ENCODE measurements around the gene ABLIM1. TPM values are rescaled to one million over a fixed set of nuclear protein-coding genes. Genes with fewer than 3 reads are reported as not detected.

Gene ABLIM1
- total RNA-seq, 1 experiment from 2014 or later, result 62.1 TPM

DNA sequence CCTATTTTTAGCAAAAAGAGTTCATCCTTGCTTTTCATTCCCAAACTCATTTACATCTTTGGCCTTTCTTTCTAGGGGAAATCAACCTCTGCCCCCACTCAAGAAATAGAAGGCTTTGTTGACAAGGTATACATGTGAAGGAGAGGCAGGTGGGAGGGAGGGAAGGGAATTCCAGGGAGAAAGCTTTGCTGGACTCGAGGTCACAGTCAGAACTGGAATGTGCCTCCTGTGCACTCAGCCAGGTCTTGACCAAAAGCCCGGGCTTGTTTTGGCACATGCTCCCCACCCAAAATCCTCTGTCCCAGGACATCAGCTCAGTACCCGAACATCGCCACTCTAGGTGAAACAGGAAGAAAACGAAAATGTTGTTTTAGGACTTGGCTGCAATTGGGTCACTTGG lies 61.3 kb downstream of the ABLIM1 start (continued):
- TF ChIP-seq, protein P1, sequence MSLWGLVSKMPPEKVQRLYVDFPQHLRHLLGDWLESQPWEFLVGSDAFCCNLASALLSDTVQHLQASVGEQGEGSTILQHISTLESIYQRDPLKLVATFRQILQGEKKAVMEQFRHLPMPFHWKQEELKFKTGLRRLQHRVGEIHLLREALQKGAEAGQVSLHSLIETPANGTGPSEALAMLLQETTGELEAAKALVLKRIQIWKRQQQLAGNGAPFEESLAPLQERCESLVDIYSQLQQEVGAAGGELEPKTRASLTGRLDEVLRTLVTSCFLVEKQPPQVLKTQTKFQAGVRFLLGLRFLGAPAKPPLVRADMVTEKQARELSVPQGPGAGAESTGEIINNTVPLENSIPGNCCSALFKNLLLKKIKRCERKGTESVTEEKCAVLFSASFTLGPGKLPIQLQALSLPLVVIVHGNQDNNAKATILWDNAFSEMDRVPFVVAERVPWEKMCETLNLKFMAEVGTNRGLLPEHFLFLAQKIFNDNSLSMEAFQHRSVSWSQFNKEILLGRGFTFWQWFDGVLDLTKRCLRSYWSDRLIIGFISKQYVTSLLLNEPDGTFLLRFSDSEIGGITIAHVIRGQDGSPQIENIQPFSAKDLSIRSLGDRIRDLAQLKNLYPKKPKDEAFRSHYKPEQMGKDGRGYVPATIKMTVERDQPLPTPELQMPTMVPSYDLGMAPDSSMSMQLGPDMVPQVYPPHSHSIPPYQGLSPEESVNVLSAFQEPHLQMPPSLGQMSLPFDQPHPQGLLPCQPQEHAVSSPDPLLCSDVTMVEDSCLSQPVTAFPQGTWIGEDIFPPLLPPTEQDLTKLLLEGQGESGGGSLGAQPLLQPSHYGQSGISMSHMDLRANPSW (CRISPR knock-in tag; conservative IDR thresholded peaks at IDR 0.05; ENCODE audit: low read depth), result no peak
- TF ChIP-seq NR3C1 (CRISPR knock-in tag; conservative IDR thresholded peaks at IDR 0.05; ENCODE audit: low read depth), result no peak
- TF ChIP-seq, protein P2, sequence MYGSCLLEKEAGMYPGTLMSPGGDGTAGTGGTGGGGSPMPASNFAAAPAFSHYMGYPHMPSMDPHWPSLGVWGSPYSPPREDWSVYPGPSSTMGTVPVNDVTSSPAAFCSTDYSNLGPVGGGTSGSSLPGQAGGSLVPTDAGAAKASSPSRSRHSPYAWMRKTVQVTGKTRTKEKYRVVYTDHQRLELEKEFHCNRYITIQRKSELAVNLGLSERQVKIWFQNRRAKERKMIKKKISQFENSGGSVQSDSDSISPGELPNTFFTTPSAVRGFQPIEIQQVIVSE (CRISPR knock-in tag; IDR thresholded peaks at IDR 0.05; ENCODE audit: borderline replicate concordance), result no peak
- no peak for TF ChIP-seq ZNF416 (CRISPR knock-in tag; IDR thresholded peaks at IDR 0.05)
- no peak for TF ChIP-seq TCF7 (CRISPR knock-in tag; IDR thresholded peaks at IDR 0.05; ENCODE audit: low read depth)
- no peak for TF ChIP-seq MYBL2 (CRISPR knock-in tag; IDR thresholded peaks at IDR 0.05)
- TF ChIP-seq NFE2L1 (CRISPR knock-in tag; IDR thresholded peaks at IDR 0.05), result no peak
- TF ChIP-seq HMGA2 (CRISPR knock-in tag; IDR thresholded peaks at IDR 0.05), result no peak
- TF ChIP-seq, protein P3, sequence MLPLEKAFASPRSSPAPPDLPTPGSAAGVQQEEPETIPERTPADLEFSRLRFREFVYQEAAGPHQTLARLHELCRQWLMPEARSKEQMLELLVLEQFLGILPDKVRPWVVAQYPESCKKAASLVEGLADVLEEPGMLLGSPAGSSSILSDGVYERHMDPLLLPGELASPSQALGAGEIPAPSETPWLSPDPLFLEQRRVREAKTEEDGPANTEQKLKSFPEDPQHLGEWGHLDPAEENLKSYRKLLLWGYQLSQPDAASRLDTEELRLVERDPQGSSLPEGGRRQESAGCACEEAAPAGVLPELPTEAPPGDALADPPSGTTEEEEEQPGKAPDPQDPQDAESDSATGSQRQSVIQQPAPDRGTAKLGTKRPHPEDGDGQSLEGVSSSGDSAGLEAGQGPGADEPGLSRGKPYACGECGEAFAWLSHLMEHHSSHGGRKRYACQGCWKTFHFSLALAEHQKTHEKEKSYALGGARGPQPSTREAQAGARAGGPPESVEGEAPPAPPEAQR (CRISPR knock-in tag; IDR thresholded peaks at IDR 0.05), result no peak

DNA sequence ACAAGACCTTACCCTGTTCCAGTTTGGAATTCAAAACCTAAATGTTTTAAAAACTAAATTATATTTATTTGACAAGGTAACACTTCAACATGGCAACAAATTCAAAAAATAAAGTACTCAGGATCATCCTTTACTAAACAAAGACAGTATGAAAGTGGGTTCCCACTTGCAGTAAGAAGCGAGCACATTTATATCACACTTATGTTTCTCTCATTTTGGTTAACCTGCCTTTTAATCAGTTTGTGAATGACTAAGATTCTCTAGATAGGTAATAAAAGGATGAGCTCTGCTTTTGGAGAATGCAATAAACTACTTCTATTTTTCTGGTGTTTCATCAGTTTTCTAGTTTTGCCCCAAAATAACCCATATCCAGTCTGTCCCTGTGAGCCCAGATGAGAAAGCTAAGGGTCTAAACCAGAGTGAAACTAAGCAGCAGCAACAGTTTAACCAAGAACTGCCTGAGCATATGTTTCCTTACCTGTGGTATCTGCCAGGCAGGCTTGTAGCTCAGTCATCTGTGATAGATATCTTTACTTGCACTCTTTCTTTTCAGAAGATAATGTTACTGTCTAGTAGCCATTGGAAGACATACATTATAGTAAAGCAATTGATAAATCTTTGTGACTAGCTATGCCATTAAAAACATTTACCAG lies 64.1 kb downstream of the ABLIM1 start:
- H3K27ac Mint-ChIP-seq, result no peak overlapping the region
- TF ChIP-seq OVOL2 (CRISPR knock-in tag; IDR thresholded peaks at IDR 0.05; ENCODE audit: borderline replicate concordance), result no peak
- TF ChIP-seq, protein P4, sequence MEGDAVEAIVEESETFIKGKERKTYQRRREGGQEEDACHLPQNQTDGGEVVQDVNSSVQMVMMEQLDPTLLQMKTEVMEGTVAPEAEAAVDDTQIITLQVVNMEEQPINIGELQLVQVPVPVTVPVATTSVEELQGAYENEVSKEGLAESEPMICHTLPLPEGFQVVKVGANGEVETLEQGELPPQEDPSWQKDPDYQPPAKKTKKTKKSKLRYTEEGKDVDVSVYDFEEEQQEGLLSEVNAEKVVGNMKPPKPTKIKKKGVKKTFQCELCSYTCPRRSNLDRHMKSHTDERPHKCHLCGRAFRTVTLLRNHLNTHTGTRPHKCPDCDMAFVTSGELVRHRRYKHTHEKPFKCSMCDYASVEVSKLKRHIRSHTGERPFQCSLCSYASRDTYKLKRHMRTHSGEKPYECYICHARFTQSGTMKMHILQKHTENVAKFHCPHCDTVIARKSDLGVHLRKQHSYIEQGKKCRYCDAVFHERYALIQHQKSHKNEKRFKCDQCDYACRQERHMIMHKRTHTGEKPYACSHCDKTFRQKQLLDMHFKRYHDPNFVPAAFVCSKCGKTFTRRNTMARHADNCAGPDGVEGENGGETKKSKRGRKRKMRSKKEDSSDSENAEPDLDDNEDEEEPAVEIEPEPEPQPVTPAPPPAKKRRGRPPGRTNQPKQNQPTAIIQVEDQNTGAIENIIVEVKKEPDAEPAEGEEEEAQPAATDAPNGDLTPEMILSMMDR (IDR thresholded peaks at IDR 0.05), result no peak
- TF ChIP-seq IRF2 (CRISPR knock-in tag; IDR thresholded peaks at IDR 0.05; ENCODE audit: borderline replicate concordance, low read depth), result no peak
- TF ChIP-seq, protein P5, sequence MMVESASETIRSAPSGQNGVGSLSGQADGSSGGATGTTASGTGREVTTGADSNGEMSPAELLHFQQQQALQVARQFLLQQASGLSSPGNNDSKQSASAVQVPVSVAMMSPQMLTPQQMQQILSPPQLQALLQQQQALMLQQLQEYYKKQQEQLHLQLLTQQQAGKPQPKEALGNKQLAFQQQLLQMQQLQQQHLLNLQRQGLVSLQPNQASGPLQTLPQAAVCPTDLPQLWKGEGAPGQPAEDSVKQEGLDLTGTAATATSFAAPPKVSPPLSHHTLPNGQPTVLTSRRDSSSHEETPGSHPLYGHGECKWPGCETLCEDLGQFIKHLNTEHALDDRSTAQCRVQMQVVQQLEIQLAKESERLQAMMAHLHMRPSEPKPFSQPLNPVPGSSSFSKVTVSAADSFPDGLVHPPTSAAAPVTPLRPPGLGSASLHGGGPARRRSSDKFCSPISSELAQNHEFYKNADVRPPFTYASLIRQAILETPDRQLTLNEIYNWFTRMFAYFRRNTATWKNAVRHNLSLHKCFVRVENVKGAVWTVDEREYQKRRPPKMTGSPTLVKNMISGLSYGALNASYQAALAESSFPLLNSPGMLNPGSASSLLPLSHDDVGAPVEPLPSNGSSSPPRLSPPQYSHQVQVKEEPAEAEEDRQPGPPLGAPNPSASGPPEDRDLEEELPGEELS (CRISPR knock-in tag; IDR thresholded peaks at IDR 0.05), result no peak
- peaks cover 13% of the 10 kb centered on the region for H3K9me3 Mint-ChIP-seq
- ATAC-seq (no peak), DNase-seq (ENCODE audit: low spot score) (no peak)
- no peaks in the 10 kb centered on the region for H3K36me3 Mint-ChIP-seq
- CTCF ChIA-PET, result no interaction called here
- no peaks in the 10 kb centered on the region for H3K27me3 Mint-ChIP-seq (ENCODE audit: low read depth)
- H3K4me3 Mint-ChIP-seq, result no peak overlapping the region
- POLR2A ChIA-PET, result no interaction called here
- no peaks in the 10 kb centered on the region for H3K4me1 Mint-ChIP-seq

DNA sequence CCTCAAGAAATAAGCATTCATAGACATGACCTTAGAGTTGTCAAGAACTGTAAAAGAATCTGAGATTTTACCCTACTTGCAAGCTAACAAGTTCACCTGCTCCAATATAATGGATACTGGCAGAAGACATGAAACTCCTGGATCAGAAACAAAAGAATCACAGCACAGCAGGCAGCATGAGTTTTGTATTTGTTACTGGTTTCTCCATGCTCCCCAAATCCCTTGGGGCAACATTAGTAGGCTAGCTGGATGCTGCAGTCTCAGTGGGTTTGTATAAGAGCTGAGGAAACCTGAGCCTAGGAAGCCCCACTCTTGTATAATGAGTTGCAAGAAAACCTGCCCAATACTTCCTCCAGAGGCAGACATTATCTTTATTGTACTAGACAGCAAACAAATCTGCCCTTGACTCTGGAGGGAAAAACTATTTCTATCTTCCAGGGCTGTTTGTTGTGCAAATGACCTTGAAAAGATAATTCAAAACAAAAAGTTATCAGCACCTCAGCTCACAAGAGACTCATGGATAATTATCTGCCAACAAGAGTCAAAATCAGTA lies 64.8 kb downstream of the ABLIM1 start:
- ATAC-seq (no peak), DNase-seq (ENCODE audit: low spot score) (no peak)
- Mint-ChIP-seq H3K4me3 (no peak overlapping the region), H3K4me1 (no peaks in the 10 kb centered on the region), H3K9me3 (peaks cover 13% of the 10 kb centered on the region), H3K27me3 (ENCODE audit: low read depth) (no peaks in the 10 kb centered on the region), H3K36me3 (no peaks in the 10 kb centered on the region), H3K27ac (no peak overlapping the region)
- CTCF ChIA-PET, result no interaction called here
- POLR2A ChIA-PET, result no interaction called here
- TF ChIP-seq, protein P6, sequence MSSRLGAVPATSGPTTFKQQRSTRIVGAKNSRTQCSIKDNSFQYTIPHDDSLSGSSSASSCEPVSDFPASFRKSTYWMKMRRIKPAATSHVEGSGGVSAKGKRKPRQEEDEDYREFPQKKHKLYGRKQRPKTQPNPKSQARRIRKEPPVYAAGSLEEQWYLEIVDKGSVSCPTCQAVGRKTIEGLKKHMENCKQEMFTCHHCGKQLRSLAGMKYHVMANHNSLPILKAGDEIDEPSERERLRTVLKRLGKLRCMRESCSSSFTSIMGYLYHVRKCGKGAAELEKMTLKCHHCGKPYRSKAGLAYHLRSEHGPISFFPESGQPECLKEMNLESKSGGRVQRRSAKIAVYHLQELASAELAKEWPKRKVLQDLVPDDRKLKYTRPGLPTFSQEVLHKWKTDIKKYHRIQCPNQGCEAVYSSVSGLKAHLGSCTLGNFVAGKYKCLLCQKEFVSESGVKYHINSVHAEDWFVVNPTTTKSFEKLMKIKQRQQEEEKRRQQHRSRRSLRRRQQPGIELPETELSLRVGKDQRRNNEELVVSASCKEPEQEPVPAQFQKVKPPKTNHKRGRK (CRISPR knock-in tag; IDR thresholded peaks at IDR 0.05; ENCODE audit: borderline replicate concordance), result no peak
- TF ChIP-seq NFATC4 (CRISPR knock-in tag; IDR thresholded peaks at IDR 0.05), result no peak
- TF ChIP-seq OVOL2 (CRISPR knock-in tag; IDR thresholded peaks at IDR 0.05; ENCODE audit: borderline replicate concordance), result no peak
- TF ChIP-seq, protein P5 (CRISPR knock-in tag; IDR thresholded peaks at IDR 0.05), result no peak
- no peak for TF ChIP-seq FOXP1 (CRISPR knock-in tag; IDR thresholded peaks at IDR 0.05; ENCODE audit: borderline replicate concordance)
- TF ChIP-seq ELF4 (CRISPR knock-in tag; IDR thresholded peaks at IDR 0.05; ENCODE audit: low read depth), result no peak
- no peak for TF ChIP-seq ZBTB21 (CRISPR knock-in tag; IDR thresholded peaks at IDR 0.05; ENCODE audit: borderline replicate concordance)
- no peak for TF ChIP-seq ZNF317 (CRISPR knock-in tag; IDR thresholded peaks at IDR 0.05; ENCODE audit: borderline replicate concordance, low read depth)
